Measurements from ENCODE around the gene SCG5.

The SCG5 gene

GRCh38 chr15:32733281-32733680 is 91.8 kb downstream of the SCG5 start:
- CTCF ChIA-PET: no interaction called here
- Histone ChIP-seq H3K4me1 (ENCODE audit: control extremely low read depth in 1 of 4, control insufficient read depth in 4 of 4, insufficient read depth in 4 of 4, low read length in 3 of 4) (peaks cover 0 to 8% (median 0%) of the 10 kb centered on the region in 4 experiments), H3K36me3 (ENCODE audit: control insufficient read depth in 4 of 4, insufficient read depth in 4 of 4, low read length in 3 of 4) (no peaks in the 10 kb centered on the region), H3K9me3 (ENCODE audit: control extremely low read depth in 1 of 5, control insufficient read depth in 4 of 5, insufficient read depth in 2 of 5, low read depth in 1 of 5, low read length in 4 of 5) (no peaks in the 10 kb centered on the region), H3K27ac (ENCODE audit: insufficient read depth in 1 of 2, low read depth in 1 of 2, low read length in 2 of 2, poor library complexity in 1 of 2, severe bottlenecking in 2 of 2) (no peak overlapping the region), H3K27me3 (replicated peaks in 2 of 5; ENCODE audit: control insufficient read depth in 4 of 5, insufficient read depth in 5 of 5, low read length in 4 of 5) (peaks cover 0 to 8% (median 3%) of the 10 kb centered on the region in 5 experiments), H3K4me3 (ENCODE audit: control insufficient read depth in 1 of 7, extremely low read depth in 1 of 7, insufficient read depth in 4 of 7, low read depth in 2 of 7, low read length in 6 of 7) (no peak overlapping the region)
- POLR2A ChIA-PET: no interaction called here
- DNase-seq: no peak
- WGBS (ENCODE audit: insufficient coverage): 79% methylated on average over 2 of the region's 3 CpGs

GRCh38 chr15:32735989-32736700 is 94.6 kb downstream of the SCG5 start:
- Histone ChIP-seq H3K27ac (ENCODE audit: insufficient read depth in 1 of 2, low read depth in 1 of 2, low read length in 2 of 2, poor library complexity in 1 of 2, severe bottlenecking in 2 of 2) (no peak overlapping the region), H3K9me3 (ENCODE audit: control extremely low read depth in 1 of 5, control insufficient read depth in 4 of 5, insufficient read depth in 2 of 5, low read depth in 1 of 5, low read length in 4 of 5) (peaks cover 0 to 17% (median 4%) of the 10 kb centered on the region in 5 experiments), H3K36me3 (ENCODE audit: control insufficient read depth in 4 of 4, insufficient read depth in 4 of 4, low read length in 3 of 4) (no peaks in the 10 kb centered on the region), H3K4me1 (ENCODE audit: control extremely low read depth in 1 of 4, control insufficient read depth in 4 of 4, insufficient read depth in 4 of 4, low read length in 3 of 4) (no peaks in the 10 kb centered on the region), H3K4me3 (ENCODE audit: control insufficient read depth in 1 of 7, extremely low read depth in 1 of 7, insufficient read depth in 4 of 7, low read depth in 2 of 7, low read length in 6 of 7) (no peak overlapping the region), H3K27me3 (replicated peaks in 2 of 5; ENCODE audit: control insufficient read depth in 4 of 5, insufficient read depth in 5 of 5, low read length in 4 of 5) (peaks cover 0 to 6% (median 2%) of the 10 kb centered on the region in 5 experiments)
- no peak for DNase-seq
- ChIA-PET POLR2A (interaction anchor here (0.5 kb wide), 1 partner anchor 9 kb away, joined by 3 read pairs; no protein-coding TSS in a partner anchor), CTCF (no interaction called here)
- 100% methylated on average over 1 of the region's 2 CpGs for WGBS (ENCODE audit: insufficient coverage)

GRCh38 chr15:32736701-32737061 is 95.2 kb downstream of the SCG5 start:
- H3K27ac ChIP-seq (ENCODE audit: insufficient read depth in 1 of 2, low read depth in 1 of 2, low read length in 2 of 2, poor library complexity in 1 of 2, severe bottlenecking in 2 of 2): no peak overlapping the region
- WGBS (ENCODE audit: insufficient coverage): 100% methylated on average over 1 of the region's 2 CpGs
- no peak for DNase-seq
- no peaks in the 10 kb centered on the region for H3K36me3 ChIP-seq (ENCODE audit: control insufficient read depth in 4 of 4, insufficient read depth in 4 of 4, low read length in 3 of 4)
- ChIA-PET POLR2A (interaction anchor here (0.5 kb wide), 1 partner anchor 9 kb away, joined by 3 read pairs; no protein-coding TSS in a partner anchor), CTCF (no interaction called here)
- peaks cover 0 to 6% (median 2%) of the 10 kb centered on the region in 5 experiments for H3K27me3 ChIP-seq (replicated peaks in 2 of 5; ENCODE audit: control insufficient read depth in 4 of 5, insufficient read depth in 5 of 5, low read length in 4 of 5)
- no peak overlapping the region for H3K4me3 ChIP-seq (ENCODE audit: control insufficient read depth in 1 of 7, extremely low read depth in 1 of 7, insufficient read depth in 4 of 7, low read depth in 2 of 7, low read length in 6 of 7)
- peaks cover 0 to 19% (median 4%) of the 10 kb centered on the region in 5 experiments for H3K9me3 ChIP-seq (ENCODE audit: control extremely low read depth in 1 of 5, control insufficient read depth in 4 of 5, insufficient read depth in 2 of 5, low read depth in 1 of 5, low read length in 4 of 5)
- H3K4me1 ChIP-seq (ENCODE audit: control extremely low read depth in 1 of 4, control insufficient read depth in 4 of 4, insufficient read depth in 4 of 4, low read length in 3 of 4): no peaks in the 10 kb centered on the region

- CTCF ChIA-PET: no interaction called here
- WGBS (ENCODE audit: insufficient coverage): no CpG with 5 or more reads among the region's 4 CpGs
Observed at GRCh38 chr15:32737304-32737703, 95.8 kb downstream of the SCG5 start.

GRCh38 chr15:32738666-32739065 is 97.2 kb downstream of the SCG5 start:
- Histone ChIP-seq H3K27ac (ENCODE audit: insufficient read depth in 1 of 2, low read depth in 1 of 2, low read length in 2 of 2, poor library complexity in 1 of 2, severe bottlenecking in 2 of 2) (no peak overlapping the region), H3K36me3 (ENCODE audit: control insufficient read depth in 4 of 4, insufficient read depth in 4 of 4, low read length in 3 of 4) (no peaks in the 10 kb centered on the region), H3K4me1 (ENCODE audit: control extremely low read depth in 1 of 4, control insufficient read depth in 4 of 4, insufficient read depth in 4 of 4, low read length in 3 of 4) (no peaks in the 10 kb centered on the region), H3K4me3 (ENCODE audit: control insufficient read depth in 1 of 7, extremely low read depth in 1 of 7, insufficient read depth in 4 of 7, low read depth in 2 of 7, low read length in 6 of 7) (no peak overlapping the region), H3K9me3 (ENCODE audit: control extremely low read depth in 1 of 5, control insufficient read depth in 4 of 5, insufficient read depth in 2 of 5, low read depth in 1 of 5, low read length in 4 of 5) (peaks cover 0 to 19% (median 4%) of the 10 kb centered on the region in 5 experiments), H3K27me3 (replicated peaks in 2 of 5; ENCODE audit: control insufficient read depth in 4 of 5, insufficient read depth in 5 of 5, low read length in 4 of 5) (peaks cover 0 to 2% (median 0%) of the 10 kb centered on the region in 5 experiments)
- DNase-seq: no peak
- WGBS (ENCODE audit: insufficient coverage): 80% methylated on average over 1 of the region's 1 CpG
- CTCF ChIA-PET: no interaction called here
- POLR2A ChIA-PET: no interaction called here

More at GRCh38 chr15:32737304-32737703, 95.8 kb downstream of the SCG5 start:
- no peak for DNase-seq
- no peak overlapping the region for H3K27ac ChIP-seq (ENCODE audit: insufficient read depth in 1 of 2, low read depth in 1 of 2, low read length in 2 of 2, poor library complexity in 1 of 2, severe bottlenecking in 2 of 2)
- POLR2A ChIA-PET: no interaction called here
- H3K4me3 ChIP-seq (ENCODE audit: control insufficient read depth in 1 of 7, extremely low read depth in 1 of 7, insufficient read depth in 4 of 7, low read depth in 2 of 7, low read length in 6 of 7): no peak overlapping the region
- H3K4me1 ChIP-seq (ENCODE audit: control extremely low read depth in 1 of 4, control insufficient read depth in 4 of 4, insufficient read depth in 4 of 4, low read length in 3 of 4): no peaks in the 10 kb centered on the region
- peaks cover 0 to 6% (median 2%) of the 10 kb centered on the region in 5 experiments for H3K27me3 ChIP-seq (replicated peaks in 2 of 5; ENCODE audit: control insufficient read depth in 4 of 5, insufficient read depth in 5 of 5, low read length in 4 of 5)
- peaks cover 0 to 19% (median 4%) of the 10 kb centered on the region in 5 experiments for H3K9me3 ChIP-seq (ENCODE audit: control extremely low read depth in 1 of 5, control insufficient read depth in 4 of 5, insufficient read depth in 2 of 5, low read depth in 1 of 5, low read length in 4 of 5)
- H3K36me3 ChIP-seq (ENCODE audit: control insufficient read depth in 4 of 4, insufficient read depth in 4 of 4, low read length in 3 of 4): no peaks in the 10 kb centered on the region

GRCh38 chr15:32739522-32740063 is 98.1 kb downstream of the SCG5 start:
- CTCF ChIA-PET: interaction anchor here (0.6 kb wide), 1 partner anchor 24 kb away, joined by 3 read pairs; no protein-coding TSS in a partner anchor

GRCh38 chr15:32743411-32744140 is 102.1 kb downstream of the SCG5 start:
- H3K4me1 ChIP-seq (ENCODE audit: control extremely low read depth in 1 of 4, control insufficient read depth in 4 of 4, insufficient read depth in 4 of 4, low read length in 3 of 4): no peaks in the 10 kb centered on the region
- ChIA-PET POLR2A (no interaction called here), CTCF (no interaction called here)
- peaks cover 0 to 2% (median 0%) of the 10 kb centered on the region in 5 experiments for H3K27me3 ChIP-seq (replicated peaks in 2 of 5; ENCODE audit: control insufficient read depth in 4 of 5, insufficient read depth in 5 of 5, low read length in 4 of 5)
- no peak overlapping the region for H3K4me3 ChIP-seq (ENCODE audit: control insufficient read depth in 1 of 7, extremely low read depth in 1 of 7, insufficient read depth in 4 of 7, low read depth in 2 of 7, low read length in 6 of 7)
- no peaks in the 10 kb centered on the region for H3K36me3 ChIP-seq (ENCODE audit: control insufficient read depth in 4 of 4, insufficient read depth in 4 of 4, low read length in 3 of 4)
- no peak overlapping the region for H3K27ac ChIP-seq (ENCODE audit: insufficient read depth in 1 of 2, low read depth in 1 of 2, low read length in 2 of 2, poor library complexity in 1 of 2, severe bottlenecking in 2 of 2)
- DNase-seq: no peak
- WGBS (ENCODE audit: insufficient coverage): 92% methylated on average over 4 of the region's 5 CpGs
- H3K9me3 ChIP-seq (ENCODE audit: control extremely low read depth in 1 of 5, control insufficient read depth in 4 of 5, insufficient read depth in 2 of 5, low read depth in 1 of 5, low read length in 4 of 5): peaks cover 0 to 19% (median 4%) of the 10 kb centered on the region in 5 experiments

More at GRCh38 chr15:32739522-32740063, 98.1 kb downstream of the SCG5 start:
- DNase-seq: no peak
- Histone ChIP-seq H3K27me3 (replicated peaks in 2 of 5; ENCODE audit: control insufficient read depth in 4 of 5, insufficient read depth in 5 of 5, low read length in 4 of 5) (peaks cover 0 to 2% (median 0%) of the 10 kb centered on the region in 5 experiments), H3K36me3 (ENCODE audit: control insufficient read depth in 4 of 4, insufficient read depth in 4 of 4, low read length in 3 of 4) (no peaks in the 10 kb centered on the region), H3K4me1 (ENCODE audit: control extremely low read depth in 1 of 4, control insufficient read depth in 4 of 4, insufficient read depth in 4 of 4, low read length in 3 of 4) (no peaks in the 10 kb centered on the region), H3K9me3 (ENCODE audit: control extremely low read depth in 1 of 5, control insufficient read depth in 4 of 5, insufficient read depth in 2 of 5, low read depth in 1 of 5, low read length in 4 of 5) (peaks cover 0 to 19% (median 4%) of the 10 kb centered on the region in 5 experiments), H3K27ac (ENCODE audit: insufficient read depth in 1 of 2, low read depth in 1 of 2, low read length in 2 of 2, poor library complexity in 1 of 2, severe bottlenecking in 2 of 2) (no peak overlapping the region), H3K4me3 (ENCODE audit: control insufficient read depth in 1 of 7, extremely low read depth in 1 of 7, insufficient read depth in 4 of 7, low read depth in 2 of 7, low read length in 6 of 7) (no peak overlapping the region)
- POLR2A ChIA-PET: no interaction called here
- WGBS (ENCODE audit: insufficient coverage): no CpG with 5 or more reads among the region's 1 CpG

Data from common myeloid progenitor, CD34-positive (primary cell).